GM23338 (cell line): ENCODE measurements around the gene POLA1. TPM values are rescaled to one million over a fixed set of nuclear protein-coding genes. Genes with fewer than 3 reads are reported as not detected.

Experiments used
- ATAC-seq: fragments of 200-7000 bp; cut with Tn5 transposase; 3 replicates; pipeline ENCODE4 v1.9.1; 2020
- DNase-seq: peaks from one replicate; pipeline ENCODE4 v3.0.0-alpha.2; 2015; ENCODE audit warnings: low spot score
- H2AFZ ChIP-seq: fragments of 200-600 bp; sonication (generic); 2 replicates; pipeline ENCODE4 v1.8.0; 2016; ENCODE audit warnings: antibody characterized with exemption, mild to moderate bottlenecking, moderate library complexity
- H3F3A ChIP-seq: fragments of 200-600 bp; sonication (generic); replicated peaks from 2 replicates; pipeline ENCODE4 v1.8.0; 2017; ENCODE audit warnings: antibody characterized with exemption, mixed run types, low read depth
- H3K27ac ChIP-seq: fragments of 200-600 bp; sonication (generic); 2 replicates; pipeline ENCODE4 v1.6.1; 2016; ENCODE audit warnings: low read depth
- H3K27me3 ChIP-seq: fragments of 200-600 bp; sonication (generic); 2 replicates; pipeline ENCODE4 v1.8.0; 2016; ENCODE audit warnings: mild to moderate bottlenecking, mixed run types, moderate library complexity; ENCODE audit not compliant: insufficient read depth
- H3K36me3 ChIP-seq: fragments of 200-600 bp; sonication (generic); 2 replicates; pipeline ENCODE4 v1.8.0; 2016; ENCODE audit warnings: mild to moderate bottlenecking; ENCODE audit not compliant: insufficient read depth
- H3K4me1 ChIP-seq: fragments of 200-600 bp; sonication (generic); 2 replicates; pipeline ENCODE4 v1.8.0; 2016; ENCODE audit warnings: mild to moderate bottlenecking, moderate library complexity; ENCODE audit not compliant: insufficient read depth
- H3K4me2 ChIP-seq: fragments of 200-600 bp; sonication (generic); 2 replicates; pipeline ENCODE4 v1.7.1; 2017; ENCODE audit warnings: mixed run types
- H3K4me3 ChIP-seq: fragments of 200-600 bp; sonication (generic); 2 replicates; pipeline ENCODE4 v1.6.1; 2016; ENCODE audit warnings: mixed run types
- H3K79me2 ChIP-seq: fragments of 200-600 bp; sonication (generic); replicated peaks from 2 replicates; pipeline ENCODE4 v1.8.0; 2017; ENCODE audit warnings: mild to moderate bottlenecking; ENCODE audit not compliant: insufficient read depth
- H3K9me2 ChIP-seq: fragments of 200-600 bp; sonication (generic); 2 replicates; pipeline ENCODE4 v1.8.0; 2017; ENCODE audit not compliant: insufficient read depth
- H4K20me1 ChIP-seq: fragments of 200-600 bp; sonication (generic); replicated peaks from 2 replicates; pipeline ENCODE4 v1.8.0; 2017; ENCODE audit warnings: mild to moderate bottlenecking; ENCODE audit not compliant: insufficient read depth
- H3K27ac Mint-ChIP-seq: 2 replicates; pipeline ENCODE4 v1.8.0; 2020; ENCODE audit warnings: inconsistent platforms, mild to moderate bottlenecking, moderate library complexity, mixed read lengths
- H3K27me3 Mint-ChIP-seq: 3 replicates; pipeline ENCODE4 v1.8.0; 2022; ENCODE audit warnings: low read depth, mild to moderate bottlenecking, moderate library complexity, mixed read lengths, inconsistent platforms; ENCODE audit not compliant: insufficient read depth, poor library complexity
- H3K36me3 Mint-ChIP-seq: 3 replicates; pipeline ENCODE4 v1.8.0; 2021; ENCODE audit warnings: low read depth, mild to moderate bottlenecking, inconsistent platforms, moderate library complexity, mixed read lengths
- H3K4me1 Mint-ChIP-seq: 3 replicates; pipeline ENCODE4 v1.8.0; 2020; ENCODE audit warnings: mild to moderate bottlenecking, inconsistent platforms, mixed read lengths
- H3K4me3 Mint-ChIP-seq: 3 replicates; pipeline ENCODE4 v1.8.0; 2021; ENCODE audit warnings: moderate library complexity, mild to moderate bottlenecking, inconsistent platforms, mixed read lengths
- H3K9me3 Mint-ChIP-seq: 3 replicates; pipeline ENCODE4 v1.8.0; 2020; ENCODE audit warnings: moderate library complexity, mild to moderate bottlenecking, inconsistent platforms, mixed read lengths
- CREB1 ChIP-seq: fragments of 250-450 bp; sonication (Bioruptor Pico); IDR thresholded peaks from 2 replicates; pipeline ENCODE4 v1.5.0; 2020; ENCODE audit warnings: low read depth, mild to moderate bottlenecking, moderate library complexity
- ETS1 ChIP-seq: IDR thresholded peaks from 2 replicates; pipeline ENCODE4 v1.6.1; 2016; ENCODE audit warnings: antibody characterized with exemption
- EZH2phosphoT487 ChIP-seq: fragments of 200-600 bp; sonication (generic); IDR thresholded peaks from one replicate; pipeline ENCODE4 v1.8.1; 2018; ENCODE audit warnings: antibody characterized with exemption; ENCODE audit not compliant: unreplicated experiment
- JUNB ChIP-seq: IDR thresholded peaks from one replicate; pipeline ENCODE4 v1.6.1; 2016; ENCODE audit warnings: antibody characterized with exemption; ENCODE audit not compliant: unreplicated experiment
- NANOG ChIP-seq: IDR thresholded peaks from 2 replicates; pipeline ENCODE4 v1.6.1; 2016; ENCODE audit warnings: antibody characterized with exemption, borderline replicate concordance
- POLR2AphosphoS5 ChIP-seq: IDR thresholded peaks from 2 replicates; pipeline ENCODE4 v1.6.1; 2016; ENCODE audit warnings: antibody characterized with exemption, low read depth
- STAT1 ChIP-seq: IDR thresholded peaks from one replicate; pipeline ENCODE4 v1.6.1; 2016; ENCODE audit warnings: antibody characterized with exemption; ENCODE audit not compliant: unreplicated experiment
- ZNF114 ChIP-seq: fragments of 250-450 bp; sonication (Bioruptor Pico); IDR thresholded peaks from 2 replicates; pipeline ENCODE4 v1.5.0; 2020; ENCODE audit warnings: mild to moderate bottlenecking, moderate library complexity
- ZNF331 ChIP-seq: fragments of 250-450 bp; sonication (Bioruptor Pico); IDR thresholded peaks from 2 replicates; pipeline ENCODE4 v1.5.0; 2020; ENCODE audit warnings: low read depth, mild to moderate bottlenecking, moderate library complexity
- polyA plus RNA-seq: library from polyadenylated mRNA; unstranded; fragments of >200 nt; fragmentation: Nextera tagmentation; extraction: Ambion mirVana; gene quantifications from 2 replicates; pipeline ENCODE4 v1.2.1, GENCODE V29; 2016
- total RNA-seq: library from RNA; depleted of rRNA; stranded (reverse); fragments of >200 nt; shearing (Covaris generic); gene quantifications from 2 replicates; pipeline ENCODE4 v1.2.3, GENCODE V29; 2014
- TF ChIP-seq, protein P1 (sequence below), 2 experiments: fragments of 200-600 bp in 1 of 2; sonication (generic) in 1 of 2; conservative IDR thresholded peaks; 2 replicates each; pipeline versions ENCODE4 v1.5.1 to v1.6.1; 2016 to 2017; ENCODE audit warnings: antibody characterized with exemption in 2 of 2, low read depth in 2 of 2, mild to moderate bottlenecking in 2 of 2, moderate library complexity in 1 of 2

POLA1 gene
- total and polyA plus RNA-seq, 2 experiments from 2014 or later = 12.6 to 36.6 TPM

DNA sequence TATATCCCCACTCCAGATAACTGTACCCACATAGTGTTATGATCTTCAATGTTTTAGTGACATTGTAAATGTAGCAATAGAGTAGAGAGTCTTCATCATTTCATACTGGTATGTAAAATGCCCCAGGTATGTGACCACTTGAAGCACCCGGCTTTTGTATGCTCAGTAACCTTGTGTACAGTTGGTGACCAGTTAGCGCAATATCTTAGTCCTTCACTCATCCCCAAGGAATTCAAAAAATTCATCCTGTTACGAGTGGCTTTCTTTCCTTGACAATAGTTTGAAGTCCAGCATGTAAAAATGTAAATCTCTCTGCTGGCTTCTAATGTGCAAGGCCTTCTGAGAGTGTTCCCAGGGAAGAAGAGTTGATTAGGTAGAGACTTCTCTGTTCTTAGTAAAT lies 176.4 kb downstream of the POLA1 start (continued):
- TF ChIP-seq CREB1 (CRISPR knock-in tag) = no peak
- no peak for TF ChIP-seq ZNF114 (CRISPR knock-in tag)
- TF ChIP-seq NANOG = no peak

DNA sequence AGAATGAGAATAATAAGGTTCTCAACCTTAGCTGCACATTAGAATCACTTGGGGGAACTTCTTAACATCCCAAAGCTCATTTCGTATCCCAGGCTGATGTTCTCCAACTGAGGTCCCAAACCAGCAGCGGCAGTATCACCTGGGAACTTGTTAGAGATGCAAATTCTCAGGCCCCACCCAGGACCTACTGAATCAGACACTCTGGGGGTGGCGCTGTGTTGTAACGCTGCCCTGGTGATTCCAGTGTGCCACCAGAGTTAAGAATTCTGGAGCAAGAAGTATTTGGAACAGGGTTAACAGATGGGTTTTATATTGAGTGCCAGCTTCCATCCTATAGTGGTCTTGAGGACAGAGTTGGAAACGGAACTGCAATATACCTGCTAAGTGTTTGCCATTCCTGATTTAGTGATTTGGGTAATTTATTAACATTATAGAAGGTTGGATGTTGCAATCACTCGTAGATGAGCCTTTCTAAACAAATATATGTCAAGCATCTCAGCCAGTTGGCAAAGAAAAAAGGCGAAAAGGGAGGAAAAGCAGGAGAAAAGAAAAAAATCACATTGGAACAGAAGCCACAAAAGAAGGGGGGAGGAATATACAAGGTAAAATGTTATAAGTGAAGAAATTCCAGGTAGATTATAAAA lies 181.0 kb downstream of the POLA1 start:
- no peak overlapping the region for H2AFZ ChIP-seq
- peaks cover 27% of the 10 kb centered on the region for H3K4me1 Mint-ChIP-seq
- DNase-seq (peak; percentile 52), ATAC-seq (peak; percentile 84)
- no peaks in the 10 kb centered on the region for H3K36me3 ChIP-seq
- peaks cover 5% of the 10 kb centered on the region; the same call in 1 of the 2 replicates for H3K4me1 ChIP-seq
- no peaks in the 10 kb centered on the region for H3K9me2 ChIP-seq
- H3K4me3 Mint-ChIP-seq = no peak overlapping the region
- H4K20me1 ChIP-seq = no peaks in the 10 kb centered on the region
- peak overlapping the region; percentile 63; the same call in 1 of the 2 replicates for H3K27ac Mint-ChIP-seq
- TF ChIP-seq, protein P1, sequence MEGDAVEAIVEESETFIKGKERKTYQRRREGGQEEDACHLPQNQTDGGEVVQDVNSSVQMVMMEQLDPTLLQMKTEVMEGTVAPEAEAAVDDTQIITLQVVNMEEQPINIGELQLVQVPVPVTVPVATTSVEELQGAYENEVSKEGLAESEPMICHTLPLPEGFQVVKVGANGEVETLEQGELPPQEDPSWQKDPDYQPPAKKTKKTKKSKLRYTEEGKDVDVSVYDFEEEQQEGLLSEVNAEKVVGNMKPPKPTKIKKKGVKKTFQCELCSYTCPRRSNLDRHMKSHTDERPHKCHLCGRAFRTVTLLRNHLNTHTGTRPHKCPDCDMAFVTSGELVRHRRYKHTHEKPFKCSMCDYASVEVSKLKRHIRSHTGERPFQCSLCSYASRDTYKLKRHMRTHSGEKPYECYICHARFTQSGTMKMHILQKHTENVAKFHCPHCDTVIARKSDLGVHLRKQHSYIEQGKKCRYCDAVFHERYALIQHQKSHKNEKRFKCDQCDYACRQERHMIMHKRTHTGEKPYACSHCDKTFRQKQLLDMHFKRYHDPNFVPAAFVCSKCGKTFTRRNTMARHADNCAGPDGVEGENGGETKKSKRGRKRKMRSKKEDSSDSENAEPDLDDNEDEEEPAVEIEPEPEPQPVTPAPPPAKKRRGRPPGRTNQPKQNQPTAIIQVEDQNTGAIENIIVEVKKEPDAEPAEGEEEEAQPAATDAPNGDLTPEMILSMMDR (conservative IDR thresholded peaks at IDR 0.05; ENCODE audit: low read depth in 2 of 2) = peak in 1 of 2 experiments; percentile 34; a peak in 2 of 4 replicates
- TF ChIP-seq ZNF331 (CRISPR knock-in tag) (no peak), ETS1 (no peak)
- no peaks in the 10 kb centered on the region for H3F3A ChIP-seq
- no peak overlapping the region for H3K4me2 ChIP-seq
- H3K27me3 ChIP-seq = no peaks in the 10 kb centered on the region
- H3K27ac ChIP-seq = no peak overlapping the region
- H3K36me3 Mint-ChIP-seq = no peaks in the 10 kb centered on the region
- peaks cover 4% of the 10 kb centered on the region for H3K27me3 Mint-ChIP-seq
- no peaks in the 10 kb centered on the region for H3K9me3 Mint-ChIP-seq
- no peaks in the 10 kb centered on the region for H3K79me2 ChIP-seq
- no peak overlapping the region for H3K4me3 ChIP-seq

DNA sequence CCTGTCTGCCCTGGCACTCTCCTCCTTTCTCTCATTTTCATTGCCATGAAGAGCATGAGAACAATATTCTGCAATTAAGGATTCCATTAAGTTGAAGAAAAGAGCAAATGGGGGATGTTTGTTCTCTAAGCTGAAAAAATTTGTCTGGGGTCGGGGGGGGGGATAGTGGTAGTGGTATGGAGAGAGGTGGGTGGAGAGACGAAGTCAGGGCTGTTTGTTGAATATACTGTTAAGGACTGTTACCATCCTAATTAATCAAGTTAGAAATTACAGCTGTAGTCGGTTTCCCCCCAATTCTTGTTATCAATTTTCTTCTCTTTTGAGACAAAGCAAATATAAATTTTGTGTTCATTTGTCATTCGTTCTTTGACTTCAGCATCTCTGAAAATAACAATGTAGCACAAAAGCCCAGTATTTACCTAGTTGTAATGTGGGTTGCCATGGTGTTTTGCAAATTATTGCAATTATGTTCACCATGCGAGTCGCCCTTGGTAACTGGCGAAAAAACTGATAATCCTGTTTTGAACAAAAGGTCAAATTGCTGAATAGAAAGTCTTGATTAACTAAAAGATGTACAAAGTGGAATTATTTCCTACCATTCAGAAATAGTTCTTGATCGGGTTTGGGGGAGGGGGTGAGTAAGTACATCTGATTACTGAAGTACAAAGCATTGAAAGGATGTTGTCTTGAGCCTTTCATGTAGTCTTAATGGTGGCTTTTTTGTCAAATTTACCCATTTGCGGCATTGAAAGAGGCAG lies 183.0 kb downstream of the POLA1 start:
- TF ChIP-seq EZH2phosphoT487 (no peak), ETS1 (no peak), JUNB (no peak), ZNF331 (CRISPR knock-in tag) (no peak), ZNF114 (CRISPR knock-in tag) (no peak), POLR2AphosphoS5 (no peak), STAT1 (no peak)
- TF ChIP-seq, protein P1 (conservative IDR thresholded peaks at IDR 0.05; ENCODE audit: low read depth in 2 of 2) = no peak
- Histone ChIP-seq H3F3A (no peaks in the 10 kb centered on the region), H3K36me3 (no peaks in the 10 kb centered on the region), H3K4me2 (no peak overlapping the region), H3K9me2 (no peaks in the 10 kb centered on the region), H3K79me2 (no peaks in the 10 kb centered on the region), H4K20me1 (no peaks in the 10 kb centered on the region), H3K4me3 (no peak overlapping the region), H2AFZ (no peak overlapping the region), H3K27ac (no peak overlapping the region; the same call in 1 of the 2 replicates), H3K27me3 (no peaks in the 10 kb centered on the region), H3K4me1 (peaks cover 5% of the 10 kb centered on the region; the same call in 1 of the 2 replicates)
- H3K27me3 Mint-ChIP-seq = peaks cover 4% of the 10 kb centered on the region
- DNase-seq (no peak), ATAC-seq (no peak)
- H3K4me1 Mint-ChIP-seq = peaks cover 27% of the 10 kb centered on the region
- no peak overlapping the region for H3K4me3 Mint-ChIP-seq
- H3K9me3 Mint-ChIP-seq = no peaks in the 10 kb centered on the region
- no peaks in the 10 kb centered on the region for H3K36me3 Mint-ChIP-seq
- H3K27ac Mint-ChIP-seq = peak overlapping the region; percentile 84
